Brain microvascular endothelial cell (primary cell): ENCODE measurements around the gene LRRC74A.
A peak's percentile ranks its signal among the peaks of the same experiment; 100 is the strongest.

Experiments used
- DNase-seq: peaks from one replicate; pipeline ENCODE4 v3.0.0-alpha.2; 2020
- H3K27ac ChIP-seq: fragments of 250-450 bp; sonication (Bioruptor Pico); 2 replicates; pipeline ENCODE4 v1.5.1; 2020; ENCODE audit warnings: mild to moderate bottlenecking, moderate library complexity
- H3K27me3 ChIP-seq: fragments of 250-450 bp; sonication (Bioruptor Pico); replicated peaks from 2 replicates; pipeline ENCODE4 v1.5.1; 2020; ENCODE audit warnings: mild to moderate bottlenecking
- H3K36me3 ChIP-seq: fragments of 250-450 bp; sonication (Bioruptor Pico); replicated peaks from 2 replicates; pipeline ENCODE4 v1.5.1; 2020; ENCODE audit warnings: mild to moderate bottlenecking
- H3K4me3 ChIP-seq: 2 replicates; pipeline ENCODE4 v1.5.1; 2011; ENCODE audit warnings: low read depth, mild to moderate bottlenecking, control low read depth, low read length, moderate library complexity
- CTCF ChIP-seq: IDR thresholded peaks from 2 replicates; pipeline ENCODE4 v1.5.1; 2011; ENCODE audit warnings: low read depth, mild to moderate bottlenecking, moderate library complexity, low read length, control low read depth, inconsistent platforms; ENCODE audit errors: missing control alignments
- in situ Hi-C: cut with HindIII; loops from 2 replicates; pipeline ENCODE4 v1.10.0; 2017; ENCODE audit warnings: low sequenced_read_pairs, low pct_ligation_motif_present

LRRC74A gene

GRCh38 chr14:76780058-76780345 is 46.2 kb upstream of the LRRC74A start:
- in situ Hi-C loops = no loop called here
- no peak for DNase-seq
- H3K36me3 ChIP-seq = no peaks in the 10 kb centered on the region
- no peak for TF ChIP-seq CTCF
- H3K27ac ChIP-seq = no peak overlapping the region
- no peaks in the 10 kb centered on the region for H3K27me3 ChIP-seq
- H3K4me3 ChIP-seq = no peak overlapping the region

- Histone ChIP-seq H3K36me3 (no peaks in the 10 kb centered on the region), H3K4me3 (no peak overlapping the region), H3K27ac (no peak overlapping the region), H3K27me3 (no peaks in the 10 kb centered on the region)
- in situ Hi-C loops = no loop called here
- no peak for TF ChIP-seq CTCF
- no peak for DNase-seq
Observed at GRCh38 chr14:76780360-76780759, 45.8 kb upstream of the LRRC74A start.

GRCh38 chr14:76780875-76781647 is 45.1 kb upstream of the LRRC74A start:
- H3K27ac ChIP-seq = no peak overlapping the region
- H3K4me3 ChIP-seq = no peak overlapping the region
- H3K27me3 ChIP-seq = no peaks in the 10 kb centered on the region
- peak; percentile 1 for TF ChIP-seq CTCF
- H3K36me3 ChIP-seq = no peaks in the 10 kb centered on the region
- in situ Hi-C loops = no loop called here
- no peak for DNase-seq

GRCh38 chr14:76781648-76782051 is 44.6 kb upstream of the LRRC74A start:
- no peak for TF ChIP-seq CTCF
- Histone ChIP-seq H3K27ac (no peak overlapping the region), H3K4me3 (no peak overlapping the region), H3K27me3 (no peaks in the 10 kb centered on the region), H3K36me3 (no peaks in the 10 kb centered on the region)
- in situ Hi-C loops = no loop called here
- DNase-seq = no peak

GRCh38 chr14:76782115-76782884 is 43.9 kb upstream of the LRRC74A start:
- no peak for DNase-seq
- no peak overlapping the region for H3K4me3 ChIP-seq
- in situ Hi-C loops = no loop called here
- no peak for TF ChIP-seq CTCF
- no peaks in the 10 kb centered on the region for H3K36me3 ChIP-seq
- H3K27me3 ChIP-seq = no peaks in the 10 kb centered on the region
- no peak overlapping the region for H3K27ac ChIP-seq
